Fibroblast of lung (primary cell): ENCODE results near the gene DNAH9. TPM values are rescaled to one million over a fixed set of nuclear protein-coding genes. Genes with fewer than 3 reads are reported as not detected.

ENCODE experiments used
- DNase-seq, 2 donors: peaks; one replicate each; pipeline versions ENCODE4 v3.0.0 to v3.0.0-alpha.2; 2010; ENCODE audit warnings: low read depth in 2 of 2
- H2AFZ ChIP-seq: 2 replicates; pipeline ENCODE4 v1.5.1; 2012; ENCODE audit warnings: low read length, control low read depth, inconsistent platforms
- H3K27ac ChIP-seq: 2 replicates; pipeline ENCODE4 v1.5.1; 2011; ENCODE audit warnings: low read length, control low read depth; ENCODE audit not compliant: insufficient read depth
- H3K27me3 ChIP-seq: 2 replicates; pipeline ENCODE4 v1.5.1; 2011; ENCODE audit warnings: mild to moderate bottlenecking, low read length; ENCODE audit not compliant: control insufficient read depth, insufficient read depth
- H3K36me3 ChIP-seq: 2 replicates; pipeline ENCODE4 v1.5.1; 2011; ENCODE audit warnings: low read length; ENCODE audit not compliant: control insufficient read depth, insufficient read depth
- H3K4me1 ChIP-seq: 2 replicates; pipeline ENCODE4 v1.5.1; 2011; ENCODE audit warnings: low read length; ENCODE audit not compliant: control insufficient read depth, insufficient read depth; ENCODE audit errors: extremely low read depth
- H3K4me2 ChIP-seq: 2 replicates; pipeline ENCODE4 v1.5.1; 2011; ENCODE audit warnings: low read length, control low read depth; ENCODE audit not compliant: insufficient read depth; ENCODE audit errors: extremely low read depth
- H3K4me3 ChIP-seq, 4 experiments: fragments of 200-600 bp in 1 of 4; sonication (generic) in 1 of 4; replicated peaks in 1 of 4; 2 replicates each; pipeline ENCODE4 v1.5.1; 2011 to 2016; ENCODE audit warnings: low read length in 4 of 4, low read depth in 3 of 4, mild to moderate bottlenecking in 3 of 4, control low read depth in 2 of 4, inconsistent platforms in 1 of 4, mixed read lengths in 1 of 4; ENCODE audit not compliant: insufficient read depth in 1 of 4; ENCODE audit errors: control extremely low read depth in 1 of 4
- H3K79me2 ChIP-seq: 2 replicates; pipeline ENCODE4 v1.5.1; 2012; ENCODE audit warnings: mild to moderate bottlenecking, low read length, inconsistent platforms; ENCODE audit not compliant: control insufficient read depth, insufficient read depth
- H3K9ac ChIP-seq: 2 replicates; pipeline ENCODE4 v1.5.1; 2011; ENCODE audit warnings: mild to moderate bottlenecking, low read length, control low read depth; ENCODE audit not compliant: insufficient read depth
- H3K9me3 ChIP-seq: 2 replicates; pipeline ENCODE4 v1.5.1; 2012; ENCODE audit warnings: low read depth, low read length; ENCODE audit not compliant: control insufficient read depth, insufficient read depth
- H4K20me1 ChIP-seq: 2 replicates; pipeline ENCODE4 v1.5.1; 2011; ENCODE audit warnings: low read length; ENCODE audit not compliant: control insufficient read depth, insufficient read depth; ENCODE audit errors: extremely low read depth
- EZH2 ChIP-seq: IDR thresholded peaks from 2 replicates; pipeline ENCODE4 v1.5.1; 2012; ENCODE audit warnings: low read length, control low read depth, mild to moderate bottlenecking; ENCODE audit errors: missing control alignments
- polyA plus RNA-seq, 2 donors: library from polyadenylated mRNA; depleted of rRNA in 1 of 2; stranded (reverse) in 1 of 2; unstranded in 1 of 2; fragments of >200 nt; gene quantifications; 2 replicates each; pipeline ENCODE4 v1.2.1, GENCODE V29; 2011 to 2012; ENCODE audit warnings: missing spikeins in 1 of 2
- total RNA-seq: library from RNA; depleted of rRNA; stranded (reverse); fragments of >200 nt; gene quantifications from 2 replicates; pipeline ENCODE4 v1.2.1, GENCODE V29; 2014
- TF ChIP-seq, protein P1 (sequence below), 2 donors: IDR thresholded peaks in 1 of 2; conservative IDR thresholded peaks in 1 of 2; 1 replicate in 1 of 2; 2 replicates in 1 of 2; pipeline ENCODE4 v1.5.1; 2011 to 2012; ENCODE audit warnings: low read length in 2 of 2, control low read depth in 1 of 2, inconsistent platforms in 1 of 2, low read depth in 1 of 2, mild to moderate bottlenecking in 1 of 2

The DNAH9 gene
- total and polyA plus RNA-seq, 2 donors (not counting 1 experiment from before 2014, with no cell fraction given): not detected

DNA sequence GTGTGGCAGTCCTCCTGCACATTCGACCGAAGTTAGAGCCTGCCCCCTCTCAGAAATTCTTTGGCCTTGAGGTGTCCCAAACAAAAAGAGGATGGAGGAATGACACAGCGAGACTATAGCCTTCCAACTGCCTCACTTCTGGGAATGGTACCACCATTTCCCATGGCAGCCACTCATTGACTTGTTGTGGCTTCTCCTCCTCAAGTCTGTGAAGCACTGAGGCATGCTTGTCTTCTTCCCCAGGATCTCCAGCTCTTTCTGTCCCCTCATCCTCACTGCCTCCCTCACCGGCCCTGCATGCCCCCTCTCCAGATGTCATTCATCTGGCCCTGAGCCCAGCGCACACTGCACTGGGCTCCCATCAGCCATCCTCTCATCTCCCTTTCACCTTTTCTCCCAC, 43.7 kb upstream of the DNAH9 start:
- H3K4me3 ChIP-seq: no peak overlapping the region
- no peaks in the 10 kb centered on the region for H3K79me2 ChIP-seq
- no peak for DNase-seq
- no peaks in the 10 kb centered on the region for H3K4me1 ChIP-seq
- H3K27ac ChIP-seq: no peak overlapping the region
- H3K4me2 ChIP-seq: no peak overlapping the region
- no peak overlapping the region for H3K9ac ChIP-seq
- TF ChIP-seq, protein P1, sequence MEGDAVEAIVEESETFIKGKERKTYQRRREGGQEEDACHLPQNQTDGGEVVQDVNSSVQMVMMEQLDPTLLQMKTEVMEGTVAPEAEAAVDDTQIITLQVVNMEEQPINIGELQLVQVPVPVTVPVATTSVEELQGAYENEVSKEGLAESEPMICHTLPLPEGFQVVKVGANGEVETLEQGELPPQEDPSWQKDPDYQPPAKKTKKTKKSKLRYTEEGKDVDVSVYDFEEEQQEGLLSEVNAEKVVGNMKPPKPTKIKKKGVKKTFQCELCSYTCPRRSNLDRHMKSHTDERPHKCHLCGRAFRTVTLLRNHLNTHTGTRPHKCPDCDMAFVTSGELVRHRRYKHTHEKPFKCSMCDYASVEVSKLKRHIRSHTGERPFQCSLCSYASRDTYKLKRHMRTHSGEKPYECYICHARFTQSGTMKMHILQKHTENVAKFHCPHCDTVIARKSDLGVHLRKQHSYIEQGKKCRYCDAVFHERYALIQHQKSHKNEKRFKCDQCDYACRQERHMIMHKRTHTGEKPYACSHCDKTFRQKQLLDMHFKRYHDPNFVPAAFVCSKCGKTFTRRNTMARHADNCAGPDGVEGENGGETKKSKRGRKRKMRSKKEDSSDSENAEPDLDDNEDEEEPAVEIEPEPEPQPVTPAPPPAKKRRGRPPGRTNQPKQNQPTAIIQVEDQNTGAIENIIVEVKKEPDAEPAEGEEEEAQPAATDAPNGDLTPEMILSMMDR (conservative IDR thresholded peaks at IDR 0.05 in 1 of 2, IDR thresholded peaks at IDR 0.05 in 1 of 2; ENCODE audit: low read depth in 1 of 2, low read length in 2 of 2): no peak
- TF ChIP-seq EZH2: no peak
- no peaks in the 10 kb centered on the region for H3K36me3 ChIP-seq
- no peaks in the 10 kb centered on the region for H4K20me1 ChIP-seq
- no peaks in the 10 kb centered on the region for H3K9me3 ChIP-seq
- H3K27me3 ChIP-seq: no peaks in the 10 kb centered on the region
- H2AFZ ChIP-seq: no peak overlapping the region

DNA sequence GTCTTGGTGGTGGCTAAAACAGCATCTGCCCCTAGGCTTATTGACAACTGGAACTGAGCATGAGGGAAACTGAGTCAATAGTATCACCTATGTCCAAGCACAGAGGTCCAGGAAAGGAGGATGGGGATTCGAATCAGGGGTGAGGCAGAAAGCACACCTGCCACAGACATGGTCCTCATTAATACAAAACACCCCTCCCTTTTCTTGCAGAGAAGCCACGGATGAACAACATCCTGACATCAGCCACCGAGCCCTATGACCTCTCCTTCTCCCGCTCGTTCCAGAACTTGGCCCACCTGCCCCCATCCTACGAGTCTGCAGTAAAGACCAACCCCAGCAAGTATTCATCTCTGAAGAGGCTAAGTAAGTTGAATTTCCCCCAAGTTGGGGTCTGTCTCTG, 42.7 kb upstream of the DNAH9 start:
- Histone ChIP-seq H3K36me3 (no peaks in the 10 kb centered on the region), H3K79me2 (no peaks in the 10 kb centered on the region), H2AFZ (no peak overlapping the region), H3K27me3 (no peaks in the 10 kb centered on the region), H4K20me1 (no peaks in the 10 kb centered on the region), H3K27ac (no peak overlapping the region), H3K9ac (no peak overlapping the region), H3K4me1 (no peaks in the 10 kb centered on the region), H3K4me3 (no peak overlapping the region), H3K9me3 (no peaks in the 10 kb centered on the region), H3K4me2 (no peak overlapping the region)
- DNase-seq: no peak
- TF ChIP-seq, protein P1 (conservative IDR thresholded peaks at IDR 0.05 in 1 of 2, IDR thresholded peaks at IDR 0.05 in 1 of 2; ENCODE audit: low read depth in 1 of 2, low read length in 2 of 2): no peak
- TF ChIP-seq EZH2: no peak

GRCh38 chr17:11557727-11558452, 40.4 kb upstream of the DNAH9 start:
- Histone ChIP-seq H3K9ac (no peak overlapping the region), H3K36me3 (no peaks in the 10 kb centered on the region), H3K27ac (no peak overlapping the region), H3K4me2 (no peak overlapping the region), H3K4me1 (no peaks in the 10 kb centered on the region), H2AFZ (no peak overlapping the region), H3K4me3 (no peak overlapping the region), H3K9me3 (no peaks in the 10 kb centered on the region), H3K27me3 (no peaks in the 10 kb centered on the region), H4K20me1 (no peaks in the 10 kb centered on the region), H3K79me2 (no peaks in the 10 kb centered on the region)
- no peak for DNase-seq
- no peak for TF ChIP-seq EZH2
- TF ChIP-seq, protein P1 (conservative IDR thresholded peaks at IDR 0.05 in 1 of 2, IDR thresholded peaks at IDR 0.05 in 1 of 2; ENCODE audit: low read depth in 1 of 2, low read length in 2 of 2): no peak
